GM12801 (cell line): ENCODE results near the gene METTL18.

ENCODE experiments used
- CTCF ChIP-seq: IDR thresholded peaks from one replicate; pipeline ENCODE4 v1.5.1; 2011; ENCODE audit warnings: control low read depth; ENCODE audit not compliant: insufficient read length; ENCODE audit errors: extremely low read depth

The METTL18 gene

GRCh38 chr1:169802888-169803287 lies 8.2 kb upstream of the METTL18 start:
- TF ChIP-seq CTCF, result no peak

- no peak for TF ChIP-seq CTCF
These were observed 2.6 kb upstream of the METTL18 start for GRCh38 chr1:169797281-169797680.

- TF ChIP-seq CTCF, result no peak
These were observed 1.6 kb upstream of the METTL18 start for GRCh38 chr1:169796274-169796810.

GRCh38 chr1:169795687-169796086 lies 980 bp upstream of the METTL18 start:
- no peak for TF ChIP-seq CTCF

GRCh38 chr1:169793730-169794129 lies 977 bp downstream of the METTL18 start:
- TF ChIP-seq CTCF, result no peak

GRCh38 chr1:169788402-169788801 lies 6.3 kb downstream of the METTL18 start:
- no peak for TF ChIP-seq CTCF

- no peak for TF ChIP-seq CTCF
These were observed 7.7 kb downstream of the METTL18 start for GRCh38 chr1:169786974-169787373.

- TF ChIP-seq CTCF, result no peak
These were observed 9.4 kb downstream of the METTL18 start for GRCh38 chr1:169785267-169785666.
